H1 (cell line): ENCODE results near the gene TOMM7. TPM values are rescaled to one million over a fixed set of nuclear protein-coding genes. Genes with fewer than 3 reads are reported as not detected.

ENCODE experiments used
- CTCF ChIA-PET: fragments of 300-600 bp; sonication (Branson Sonifier 250); formaldehyde crosslinking; loops from one replicate; lab custom pipeline; 2021; ENCODE audit not compliant: partially characterized antibody; lab: Charles Lee
- POLR2A ChIA-PET: fragments of 300-600 bp; sonication (Branson Sonifier 250); formaldehyde crosslinking; loops from one replicate; lab custom pipeline; 2021; ENCODE audit warnings: inconsistent platforms; ENCODE audit not compliant: partially characterized antibody; lab: Charles Lee
- DNase-seq, 2 experiments: peaks; one replicate each; pipeline versions ENCODE4 v3.0.0 to v3.0.0-alpha.2; 2010 to 2022; ENCODE audit warnings: low spot score in 2 of 2, low read depth in 1 of 2, mixed read lengths in 1 of 2
- FAIRE-seq: peaks from 2 replicates; lab custom pipeline; 2011; peaks lifted over from hg19 to GRCh38; lab: Jason Lieb, UNC
- H2AFZ ChIP-seq: 2 replicates; pipeline ENCODE4 v1.8.1; 2012; ENCODE audit warnings: low read length, inconsistent platforms
- H2AK5ac ChIP-seq: 2 replicates; pipeline ENCODE4 v1.6.1; 2013; ENCODE audit warnings: low read depth, low read length
- H2BK120ac ChIP-seq: replicated peaks from 2 replicates; pipeline ENCODE3; 2013; ENCODE audit warnings: low read depth, low read length, inconsistent platforms
- H2BK12ac ChIP-seq: 2 replicates; pipeline ENCODE4 v1.6.1; 2013; ENCODE audit warnings: low read depth, low read length
- H2BK15ac ChIP-seq: 2 replicates; pipeline ENCODE4 v1.6.1; 2013; ENCODE audit warnings: low read length
- H2BK20ac ChIP-seq: 2 replicates; pipeline ENCODE4 v1.6.1; 2013; ENCODE audit warnings: low read length
- H2BK5ac ChIP-seq: 2 replicates; pipeline ENCODE4 v1.6.1; 2013; ENCODE audit warnings: low read depth, low read length
- H3K14ac ChIP-seq: 2 replicates; pipeline ENCODE4 v1.6.1; 2013; ENCODE audit warnings: inconsistent platforms; ENCODE audit not compliant: insufficient read length
- H3K18ac ChIP-seq: 2 replicates; pipeline ENCODE4 v1.6.1; 2013; ENCODE audit warnings: low read length; ENCODE audit errors: extremely low read depth
- H3K23ac ChIP-seq: 2 replicates; pipeline ENCODE4 v1.6.1; 2013; ENCODE audit warnings: inconsistent platforms; ENCODE audit not compliant: insufficient read length
- H3K23me2 ChIP-seq: 2 replicates; pipeline ENCODE4 v1.6.1; 2013; ENCODE audit warnings: low read depth, low read length
- H3K27ac ChIP-seq: 2 replicates; pipeline ENCODE4 v1.6.1; 2011; ENCODE audit warnings: low read depth, low read length, inconsistent platforms
- H3K27me3 ChIP-seq, 4 experiments: replicated peaks in 1 of 4; 1 replicate in 1 of 4; 2 replicates in 3 of 4; pipeline versions ENCODE4 v1.6.1 to v1.8.1; 2011 to 2013; ENCODE audit warnings: low read length in 3 of 4, mild to moderate bottlenecking in 3 of 4, inconsistent platforms in 2 of 4, mixed read lengths in 2 of 4, moderate library complexity in 1 of 4; ENCODE audit not compliant: control insufficient read depth in 3 of 4, insufficient read depth in 3 of 4; ENCODE audit errors: extremely low read depth in 1 of 4
- H3K36me3 ChIP-seq, 4 experiments: 2 replicates each; pipeline versions ENCODE4 v1.6.1 to v1.8.1; 2011 to 2013; ENCODE audit warnings: mild to moderate bottlenecking in 4 of 4, low read length in 3 of 4, moderate library complexity in 2 of 4, control low read depth in 1 of 4, inconsistent platforms in 1 of 4; ENCODE audit not compliant: insufficient read depth in 4 of 4, control insufficient read depth in 2 of 4
- H3K4ac ChIP-seq: replicated peaks from 2 replicates; pipeline ENCODE3; 2013; ENCODE audit warnings: low read length, low read depth, mixed read lengths, inconsistent platforms; ENCODE audit not compliant: insufficient read length
- H3K4me1 ChIP-seq, 4 experiments: replicated peaks in 1 of 4; 1 replicate in 1 of 4; 2 replicates in 3 of 4; pipeline versions ENCODE4 v1.6.1 to v1.8.1; 2011 to 2013; ENCODE audit warnings: low read length in 3 of 4, inconsistent platforms in 2 of 4, mixed read lengths in 1 of 4; ENCODE audit not compliant: insufficient read depth in 4 of 4, control insufficient read depth in 3 of 4
- H3K4me2 ChIP-seq, 2 experiments: 2 replicates each; pipeline versions ENCODE4 v1.6.1 to v1.8.1; 2011 to 2013; ENCODE audit warnings: low read depth in 2 of 2, low read length in 2 of 2, control low read depth in 1 of 2, inconsistent platforms in 1 of 2, mild to moderate bottlenecking in 1 of 2; ENCODE audit not compliant: insufficient read depth in 1 of 2
- H3K4me3 ChIP-seq, 4 experiments: fragments of 200-600, 300-600 bp in 1 of 4; sonication (generic), shearing (Covaris generic), sonication (Bioruptor Twin) in 1 of 4; 2 replicates each; pipeline versions ENCODE4 v1.5.1 to v1.8.1; 2011 to 2016; ENCODE audit warnings: low read length in 4 of 4, low read depth in 3 of 4, control low read depth in 2 of 4, inconsistent platforms in 2 of 4, mild to moderate bottlenecking in 2 of 4, mixed read lengths in 1 of 4, moderate library complexity in 1 of 4; ENCODE audit not compliant: insufficient read depth in 2 of 4; ENCODE audit errors: extremely low read depth in 1 of 4
- H3K56ac ChIP-seq: replicated peaks from 2 replicates; pipeline ENCODE3; 2013; ENCODE audit warnings: low read depth, mild to moderate bottlenecking, mixed read lengths, low read length, inconsistent platforms; ENCODE audit not compliant: insufficient read length
- H3K79me1 ChIP-seq: 2 replicates; pipeline ENCODE4 v1.6.1; 2013; ENCODE audit warnings: low read depth, low read length, control low read depth
- H3K79me2 ChIP-seq, 2 experiments: 2 replicates each; pipeline versions ENCODE4 v1.6.1 to v1.8.1; 2012 to 2013; ENCODE audit warnings: low read length in 2 of 2, mild to moderate bottlenecking in 2 of 2, inconsistent platforms in 1 of 2; ENCODE audit not compliant: insufficient read depth in 2 of 2, control insufficient read depth in 1 of 2
- H3K9ac ChIP-seq, 4 experiments: replicated peaks in 1 of 4; 1 replicate in 1 of 4; 2 replicates in 3 of 4; pipeline versions ENCODE4 v1.6.1 to v1.8.1; 2011 to 2013; ENCODE audit warnings: low read depth in 3 of 4, low read length in 3 of 4, control low read depth in 2 of 4, mild to moderate bottlenecking in 2 of 4, moderate library complexity in 2 of 4, inconsistent platforms in 1 of 4; ENCODE audit errors: extremely low read depth in 1 of 4
- H3K9me3 ChIP-seq, 2 experiments: 2 replicates each; pipeline versions ENCODE4 v1.6.1 to v1.8.1; 2012 to 2013; ENCODE audit warnings: mild to moderate bottlenecking in 2 of 2, moderate library complexity in 2 of 2, control low read depth in 1 of 2, inconsistent platforms in 1 of 2, low read depth in 1 of 2, low read length in 1 of 2, mixed read lengths in 1 of 2; ENCODE audit not compliant: insufficient read depth in 2 of 2
- H4K20me1 ChIP-seq, 2 experiments: replicated peaks in 1 of 2; 2 replicates each; pipeline versions ENCODE3 to v1.8.1; 2011 to 2013; ENCODE audit warnings: inconsistent platforms in 2 of 2, low read length in 2 of 2, mild to moderate bottlenecking in 1 of 2; ENCODE audit not compliant: insufficient read depth in 2 of 2, control insufficient read depth in 1 of 2
- H4K5ac ChIP-seq: 2 replicates; pipeline ENCODE4 v1.6.1; 2013; ENCODE audit warnings: low read length, low read depth, mixed read lengths, inconsistent platforms; ENCODE audit not compliant: insufficient read length
- H4K8ac ChIP-seq: 2 replicates; pipeline ENCODE4 v1.8.0; 2013; ENCODE audit warnings: mild to moderate bottlenecking, moderate library complexity, low read length, inconsistent platforms; ENCODE audit not compliant: insufficient read depth; ENCODE audit errors: extremely low read depth
- H4K91ac ChIP-seq: replicated peaks from 2 replicates; pipeline ENCODE3; 2013; ENCODE audit warnings: low read length, mixed read lengths, inconsistent platforms; ENCODE audit not compliant: insufficient read length
- JUN ChIP-seq: IDR thresholded peaks from 2 replicates; pipeline ENCODE4 v1.6.1; 2011; ENCODE audit warnings: low read depth, mild to moderate bottlenecking, improper control_type of control experiment, low read length
- MAFK ChIP-seq: IDR thresholded peaks from 2 replicates; pipeline ENCODE4 v1.6.1; 2012; ENCODE audit warnings: low read depth, mild to moderate bottlenecking, improper control_type of control experiment, low read length
- WGBS, 2 experiments: shearing (Covaris generic) in 1 of 2; methylation state at CpG; one replicate each; pipeline versions ENCODE4 v1.1.6 to v1.1.7; 2013 to 2015; ENCODE audit warnings: low lambda C conversion rate in 2 of 2, mixed read lengths in 2 of 2, inconsistent platforms in 1 of 2, low coverage in 1 of 2, missing lambda C conversion rate in 1 of 2; ENCODE audit not compliant: insufficient replicate concordance in 2 of 2, insufficient coverage in 1 of 2, insufficient read length in 1 of 2; ENCODE audit errors: extremely low coverage in 1 of 2, missing lambda C conversion rate in 1 of 2; 5-methylcytosine and 5-hydroxymethylcytosine counted together
- polyA plus RNA-seq, 7 experiments: library from polyadenylated mRNA; depleted of rRNA in 3 of 7; stranded (reverse) in 5 of 7; unstranded in 2 of 7; fragments of >200 nt in 5 of 7; fragments of 200-250 nt in 2 of 7; gene quantifications; 1 replicate in 5 of 7; 2 replicates in 1 of 7; 4 replicates in 1 of 7; pipeline versions ENCODE4 v1.2.1 to v1.2.3, GENCODE V29; 2011 to 2013; ENCODE audit warnings: missing spikeins in 2 of 7, mixed read lengths in 2 of 7
- total RNA-seq: library from RNA; stranded (reverse); fragmentation: NEBNext Ultra II Directional; extraction: Animal tissue kit (Norgen Biotek cat#: 25700); gene quantifications from 2 replicates; pipeline ENCODE4 v1.2.1, GENCODE V29; 2021

The TOMM7 gene
- total and polyA plus RNA-seq, 2 of the 8 experiments (the other 6 are each of a cell fraction or from before 2014, with no cell fraction given), result 389 to 508 TPM

DNA sequence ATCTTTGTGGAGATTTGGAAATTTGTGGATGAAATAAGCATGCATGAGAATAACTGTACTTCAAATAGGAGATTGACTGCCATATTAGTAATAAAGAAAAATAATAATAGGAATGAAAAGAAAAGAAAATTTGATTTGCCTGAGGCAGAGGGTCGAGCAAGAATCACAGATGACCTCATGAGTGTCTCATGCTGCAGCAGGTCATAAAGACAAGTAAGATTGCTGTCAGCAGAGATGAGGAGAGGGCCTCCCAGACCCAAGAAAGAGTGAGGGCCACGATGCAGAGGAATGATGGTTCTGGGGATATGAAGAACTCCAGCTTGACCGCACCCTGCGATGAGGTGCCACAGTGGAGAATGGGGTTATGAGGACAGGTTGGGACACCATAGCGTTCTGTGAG is 39.2 kb downstream of the TOMM7 start:
- ChIA-PET POLR2A (interaction anchor here (1.0 to 1.2 kb wide), 2 partner anchors 68 to 77 kb away, joined by 3 to 4 read pairs; no protein-coding TSS in a partner anchor), CTCF (interaction anchor here (0.8 to 5.0 kb wide), 21 partner anchors 8 to 673 kb away, joined by 3 to 41 read pairs (median 7); partner anchors contain the start of gene IL6)
- Histone ChIP-seq H3K4me3 (no peak overlapping the region), H3K4ac (no peak overlapping the region), H3K14ac (no peak overlapping the region), H3K23ac (no peak overlapping the region), H3K36me3 (no peaks in the 10 kb centered on the region), H3K27ac (no peak overlapping the region), H3K27me3 (no peaks in the 10 kb centered on the region), H3K79me2 (no peaks in the 10 kb centered on the region), H2BK12ac (no peak overlapping the region), H4K91ac (no peak overlapping the region), H3K18ac (no peak overlapping the region), H3K4me1 (no peaks in the 10 kb centered on the region), H2AK5ac (no peak overlapping the region), H2BK120ac (no peak overlapping the region), H4K20me1 (no peaks in the 10 kb centered on the region), H3K9me3 (no peaks in the 10 kb centered on the region), H3K79me1 (no peaks in the 10 kb centered on the region), H3K9ac (no peak overlapping the region), H3K56ac (no peak overlapping the region), H2BK5ac (no peak overlapping the region), H3K23me2 (no peaks in the 10 kb centered on the region), H4K5ac (no peak overlapping the region), H4K8ac (no peak overlapping the region), H3K4me2 (no peak overlapping the region), H2AFZ (no peak overlapping the region), H2BK20ac (no peak overlapping the region), H2BK15ac (no peak overlapping the region)
- DNase-seq, result no peak
- no peak for FAIRE-seq
- WGBS, 2 experiments, result 87% methylated on average over 5 of the region's 5 CpGs; no CpG with 5 or more reads in 1 of the 2 experiments
- TF ChIP-seq JUN (no peak), MAFK (no peak)
